Erythroblast (primary cell): ENCODE data around the gene ARL4D.

ENCODE experiments used
- GATA1 ChIP-seq: IDR thresholded peaks from 2 replicates; pipeline ENCODE4 v1.6.1; 2011; ENCODE audit warnings: low read depth, mild to moderate bottlenecking, control low read depth, low read length, moderate library complexity
- POLR2A ChIP-seq: IDR thresholded peaks from 2 replicates; pipeline ENCODE4 v1.6.1; 2011; ENCODE audit warnings: mild to moderate bottlenecking, low read length

DNA sequence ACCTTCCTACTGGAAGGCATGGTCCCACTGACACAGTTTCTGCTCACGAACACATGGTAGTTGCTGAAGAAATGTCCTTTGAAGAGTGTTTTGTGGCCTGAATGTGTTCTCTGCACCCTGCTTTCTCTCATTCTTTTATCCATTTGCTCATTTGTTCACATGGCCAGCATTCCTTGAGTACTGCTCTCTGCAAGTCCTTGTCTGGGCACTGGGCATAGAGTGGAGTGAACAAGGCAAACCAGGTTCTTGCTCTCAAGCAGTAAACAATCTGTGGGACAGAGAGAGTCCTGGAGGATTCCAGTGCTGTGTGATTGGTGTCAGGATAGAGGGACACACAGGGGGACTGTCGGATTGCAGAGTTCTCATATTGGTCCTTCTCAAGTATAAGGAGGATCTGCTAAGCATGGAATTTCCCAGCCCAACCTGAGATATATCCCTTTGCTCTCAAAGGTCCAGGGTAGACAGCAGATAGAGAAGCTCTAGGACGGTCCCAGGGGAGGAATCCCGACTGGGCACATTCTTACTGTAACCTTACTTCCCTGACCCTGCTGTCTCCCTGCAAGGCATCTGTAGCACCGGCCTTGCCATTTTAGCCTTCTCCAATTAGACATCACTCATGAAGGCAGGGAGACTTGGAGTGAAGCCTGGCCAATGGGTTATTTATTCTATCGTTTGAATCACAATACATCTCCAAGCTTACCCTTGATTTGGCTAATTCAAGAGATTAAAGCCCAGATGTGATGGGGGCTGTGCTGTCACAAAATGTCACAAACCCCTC is 32.3 kb downstream of the ARL4D start:
- TF ChIP-seq POLR2A: no peak
- no peak for TF ChIP-seq GATA1
